Measurements from ENCODE around the gene DOCK4.

Gene DOCK4

DNA sequence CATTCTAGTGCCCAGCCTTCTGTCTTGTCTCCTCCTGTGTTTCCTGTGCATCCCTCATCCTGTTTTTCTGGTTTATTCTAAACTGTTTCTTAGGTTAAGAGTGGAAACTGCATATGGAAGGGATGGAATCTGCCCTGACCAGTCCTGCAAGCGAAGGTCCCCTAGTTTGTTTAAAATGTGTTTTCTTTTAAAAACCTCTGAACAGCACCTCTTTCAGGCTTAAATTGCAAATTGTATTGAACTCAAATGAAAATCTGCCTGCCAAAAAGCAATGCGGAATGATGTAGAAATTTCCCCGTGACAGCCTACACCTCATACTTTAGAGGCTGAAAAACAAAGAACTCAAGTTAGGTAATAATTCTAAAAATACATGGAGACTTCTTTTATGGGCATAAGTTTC lies 421.1 kb downstream of the DOCK4 start:
- FAIRE-seq, result no peak

DNA sequence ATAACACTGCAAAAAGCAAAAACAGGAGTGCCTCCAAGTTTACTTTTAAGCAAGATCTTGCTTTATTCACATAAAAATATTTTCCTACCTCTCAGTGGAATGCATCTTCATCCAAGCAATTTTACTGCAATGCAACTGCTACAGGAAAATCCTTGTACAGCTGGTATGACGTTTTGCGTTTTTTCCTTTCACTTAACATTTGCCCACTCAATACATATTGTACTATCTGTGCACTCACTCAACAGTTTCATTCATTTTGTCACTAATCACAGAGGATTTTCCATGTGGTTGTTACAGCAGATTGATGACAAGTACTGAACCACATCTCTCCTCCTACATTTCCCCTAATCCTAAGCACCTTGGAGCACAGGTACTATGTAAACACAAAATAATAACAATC lies 421.9 kb downstream of the DOCK4 start:
- FAIRE-seq, result no peak

DNA sequence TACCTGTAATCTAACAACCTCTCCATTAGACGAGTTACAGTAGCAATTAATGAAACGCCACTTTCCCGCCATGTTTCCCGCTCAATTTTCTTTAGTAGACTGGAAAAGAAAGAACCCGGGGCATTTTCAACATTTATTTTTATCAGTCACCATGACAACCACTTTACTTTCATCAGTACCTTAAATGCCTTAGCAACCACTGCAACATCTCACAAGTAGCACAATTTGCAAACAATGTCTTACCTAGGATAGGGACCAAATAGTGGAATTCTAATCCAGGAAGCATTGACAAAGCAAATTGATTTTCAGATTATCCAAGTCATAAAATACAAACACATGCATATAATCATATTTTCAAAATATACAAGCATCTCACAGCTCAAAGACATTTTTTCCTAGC lies 422.3 kb downstream of the DOCK4 start:
- no peak for FAIRE-seq

DNA sequence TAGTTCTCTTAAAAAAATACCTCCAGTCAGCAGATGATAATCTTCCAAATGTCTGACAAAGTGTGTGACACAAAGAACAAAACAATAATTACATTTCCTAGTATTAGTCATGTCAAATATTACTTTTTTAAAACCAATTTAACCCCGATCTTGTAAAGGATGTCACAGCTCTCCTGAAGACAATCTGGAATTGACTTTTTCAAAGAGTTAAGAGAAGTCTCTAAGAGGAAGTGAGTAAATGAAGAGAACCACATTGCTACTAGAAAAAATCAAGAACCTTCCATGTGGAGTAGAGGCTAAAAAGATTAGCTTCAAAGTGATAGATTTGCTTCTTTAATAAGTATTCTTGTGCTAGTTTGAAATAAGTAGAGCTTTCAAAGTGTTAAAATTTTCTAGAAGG lies 425.7 kb downstream of the DOCK4 start:
- FAIRE-seq, result no peak

DNA sequence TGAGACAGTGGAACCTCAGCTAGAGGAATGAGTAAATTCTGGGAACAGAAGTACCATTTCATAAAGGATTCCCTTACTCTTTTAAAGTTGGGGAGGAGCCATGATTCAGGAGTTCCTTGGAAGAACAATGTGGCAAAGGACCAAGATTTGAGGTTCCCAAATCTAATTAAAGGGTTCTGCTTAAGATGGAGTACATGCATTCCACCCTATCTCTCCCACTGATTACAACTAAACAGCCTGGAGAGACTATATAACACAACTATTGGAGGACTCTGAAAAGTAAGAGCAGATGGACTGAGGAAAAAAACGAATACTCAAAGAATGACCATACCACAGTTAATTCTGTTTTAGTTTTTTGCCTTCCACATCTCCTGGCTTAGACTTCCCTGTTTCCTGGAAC lies 431.0 kb downstream of the DOCK4 start:
- no peak for FAIRE-seq

DNA sequence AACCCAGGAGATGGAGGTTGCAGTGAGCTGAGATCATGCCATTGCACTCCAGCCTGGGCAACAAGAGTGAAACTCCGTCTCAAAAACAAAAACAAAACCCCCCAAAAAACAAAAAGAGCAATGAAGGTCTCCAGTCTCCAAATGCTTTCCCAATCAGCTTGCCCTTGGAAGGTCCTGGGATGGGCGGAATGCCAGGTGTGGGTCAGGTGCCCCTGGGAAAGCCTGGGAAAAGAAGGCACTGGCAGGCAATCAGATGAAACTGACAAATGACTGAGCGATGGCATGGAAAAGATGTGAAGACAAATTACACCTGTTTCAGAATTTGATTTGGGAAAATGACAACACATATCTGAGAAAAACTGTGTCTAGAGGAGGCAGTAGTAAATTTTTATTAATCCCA lies 433.5 kb downstream of the DOCK4 start:
- no peak for FAIRE-seq

DNA sequence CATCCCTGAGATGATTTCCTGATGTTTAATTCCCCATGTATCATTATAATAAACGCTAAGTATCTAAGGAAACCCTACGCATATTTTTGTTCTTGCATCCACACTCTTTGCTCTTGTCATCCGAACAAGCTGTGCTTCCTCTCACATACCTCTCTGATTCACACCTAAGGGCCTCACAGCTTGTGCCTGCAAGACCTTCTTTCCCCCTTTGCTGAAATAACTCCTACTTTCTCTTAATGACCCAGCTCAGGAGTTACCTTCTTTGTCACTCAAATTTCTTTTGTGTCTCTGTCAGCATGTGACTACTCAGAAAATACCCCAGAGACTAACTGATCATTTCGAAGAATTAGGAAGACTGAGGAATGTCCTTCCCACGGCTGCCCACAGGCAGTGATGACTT lies 434.6 kb downstream of the DOCK4 start:
- FAIRE-seq, result no peak

DNA sequence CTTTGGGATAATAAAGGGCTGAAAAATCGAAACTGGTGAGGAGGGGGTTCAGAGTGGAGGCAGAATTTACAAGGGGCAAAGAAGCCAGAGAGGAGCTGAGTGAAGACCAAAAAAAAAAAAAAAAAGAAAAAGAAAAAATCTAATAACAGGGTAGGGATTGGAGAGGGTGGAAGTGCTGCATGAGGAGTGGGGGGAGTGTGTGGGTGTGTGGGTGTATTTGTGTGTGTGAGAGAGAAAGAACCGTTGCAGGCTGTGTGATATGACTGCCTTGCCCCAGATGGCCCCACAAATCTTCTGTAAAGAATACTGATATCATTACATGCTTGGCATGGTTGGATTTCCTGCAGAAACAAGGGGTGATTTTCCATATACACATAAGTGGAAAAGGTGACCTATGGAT lies 436.1 kb downstream of the DOCK4 start:
- FAIRE-seq, result no peak

DNA sequence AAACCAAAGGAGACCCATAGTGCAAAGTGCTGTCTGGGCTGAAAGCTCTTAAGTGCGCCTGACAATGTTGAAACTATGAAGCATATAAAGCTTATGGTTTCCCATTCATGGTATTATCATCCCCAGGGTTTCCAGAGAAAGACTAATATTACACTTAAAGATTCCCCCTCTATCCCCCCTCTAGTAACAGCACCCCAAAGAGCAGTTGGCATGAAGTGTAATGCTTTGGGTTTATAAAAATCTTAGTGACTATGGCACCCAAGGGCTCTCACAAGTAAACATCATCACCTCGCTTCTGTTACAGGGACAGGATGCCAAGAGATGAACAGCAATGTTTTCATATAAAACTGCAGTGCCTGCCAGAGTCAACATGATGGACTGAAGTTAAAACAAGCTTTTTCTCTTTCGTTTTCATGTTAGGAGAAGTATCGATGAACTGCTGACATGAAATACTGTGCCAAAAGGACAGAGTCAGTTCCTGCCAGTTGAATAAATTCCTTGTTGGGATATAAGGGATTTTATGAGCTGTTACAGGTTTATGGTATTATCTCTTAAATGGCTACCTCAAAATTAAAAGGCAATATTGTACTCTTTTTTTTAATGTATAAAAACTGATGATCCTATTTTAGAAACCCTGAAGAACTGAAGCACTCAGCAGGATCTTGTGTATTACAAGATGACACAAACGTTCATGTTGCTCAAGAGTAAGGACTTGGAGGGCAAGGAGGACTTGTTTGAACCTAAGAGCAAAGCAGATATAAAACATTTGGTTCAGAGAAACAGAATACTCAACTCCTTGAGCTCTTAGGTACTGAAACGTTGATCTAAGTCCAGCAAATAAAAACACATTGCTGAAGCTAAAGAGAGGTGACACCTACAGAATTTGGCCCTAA lies 440.2 kb downstream of the DOCK4 start:
- FAIRE-seq, result no peak

DNA sequence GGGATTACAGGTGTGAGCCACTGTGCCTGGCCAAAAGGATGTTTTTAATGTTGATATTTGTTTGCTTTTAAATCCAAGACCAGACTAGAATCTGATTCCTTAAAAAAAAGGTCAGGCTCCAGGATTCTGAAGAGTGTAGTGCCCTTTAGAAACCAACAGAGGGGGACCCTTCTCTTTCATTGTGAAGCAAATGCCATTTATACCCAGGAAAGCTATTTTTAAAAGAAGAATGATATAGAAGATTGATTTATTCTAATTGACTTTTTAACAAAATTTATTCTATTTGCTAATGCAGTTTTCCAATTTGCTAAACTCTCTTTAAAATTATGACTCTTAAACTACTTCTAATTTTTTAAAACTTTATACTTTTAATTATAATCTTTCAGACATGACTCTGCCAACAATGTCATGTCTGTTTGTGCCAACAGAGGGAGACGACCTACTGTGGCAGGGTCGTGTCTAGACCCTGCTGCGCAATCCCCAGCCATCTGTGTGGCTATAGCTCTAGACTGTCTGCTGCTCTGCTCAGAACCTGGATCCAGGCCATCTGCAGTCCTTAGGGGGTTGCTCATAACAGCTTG lies 442.9 kb downstream of the DOCK4 start:
- peak; percentile 91 for FAIRE-seq

DNA sequence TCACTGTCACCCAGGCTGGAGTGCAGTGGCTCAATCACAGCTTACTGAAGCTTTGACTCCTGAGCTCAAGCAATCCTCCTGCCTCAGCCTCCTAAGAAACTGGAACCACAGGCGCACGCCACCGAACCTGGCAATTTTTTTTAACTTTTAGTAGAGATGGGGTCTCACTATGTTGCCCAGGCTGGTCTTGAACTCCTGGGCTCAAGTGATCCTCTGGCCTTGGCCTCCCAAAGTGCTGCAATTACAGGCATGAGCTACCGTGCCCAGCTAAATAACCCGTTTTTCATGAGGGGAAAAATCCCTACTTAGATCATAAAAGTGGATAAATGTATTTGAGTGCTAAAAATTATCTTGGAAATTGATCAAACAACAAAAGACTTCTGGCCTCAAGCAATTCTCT lies 443.4 kb downstream of the DOCK4 start:
- FAIRE-seq, result no peak

DNA sequence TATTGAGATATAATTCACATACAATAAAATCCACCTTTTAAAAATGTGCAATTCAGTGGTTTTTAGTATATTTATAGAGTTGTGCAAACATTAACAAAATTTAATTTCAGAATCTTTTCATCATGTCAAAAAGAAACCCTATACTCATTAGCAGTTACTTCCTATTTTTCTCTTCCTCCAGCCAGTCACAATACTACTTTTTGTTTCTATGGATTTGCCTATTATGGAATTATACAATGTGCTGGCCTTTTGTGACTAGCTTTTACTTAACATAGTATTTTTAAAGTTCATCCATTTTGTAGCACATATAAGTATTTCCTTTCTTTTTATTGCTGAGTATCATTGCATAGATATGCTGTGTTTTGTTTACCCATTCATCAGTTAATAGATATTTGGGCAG lies 444.0 kb downstream of the DOCK4 start:
- FAIRE-seq, result no peak

DNA sequence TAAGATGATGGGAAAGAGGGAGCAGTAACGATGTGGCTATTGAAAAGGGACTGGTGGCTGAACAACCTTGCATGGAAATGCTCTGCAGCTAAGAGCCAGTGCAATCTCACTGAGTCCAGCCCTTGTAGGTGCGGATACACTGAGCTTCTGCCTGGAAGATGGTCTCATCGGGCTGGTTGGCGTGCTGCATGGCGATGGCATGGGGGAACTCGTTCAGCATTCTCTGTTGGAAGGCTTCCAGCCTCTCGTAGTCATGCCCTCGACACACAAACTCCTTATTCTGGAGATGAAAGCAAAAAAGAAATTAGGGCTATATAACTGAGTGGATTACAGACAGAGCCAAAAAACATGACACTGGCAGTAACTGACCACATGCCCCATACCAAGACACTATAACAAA lies 446.2 kb downstream of the DOCK4 start:
- FAIRE-seq, result no peak

DNA sequence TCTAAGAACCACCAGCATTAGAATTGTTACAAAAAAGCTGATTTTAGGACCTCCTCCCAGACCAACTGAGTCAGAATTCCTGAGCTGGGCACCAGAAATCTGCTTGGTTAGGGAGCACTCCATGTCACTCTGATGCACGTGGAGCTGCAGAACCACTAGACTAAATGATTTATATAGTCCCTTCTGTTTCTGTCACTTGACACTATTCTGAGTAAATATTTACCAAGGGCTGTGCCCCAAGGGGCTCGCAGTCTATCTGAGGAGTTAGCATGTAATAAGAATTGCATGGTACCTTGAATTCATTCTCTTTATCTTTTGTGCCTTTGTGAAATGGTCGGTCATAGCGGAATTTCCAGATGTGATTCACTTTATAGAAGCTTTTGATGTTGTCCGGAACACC lies 447.9 kb downstream of the DOCK4 start:
- FAIRE-seq, result no peak

DNA sequence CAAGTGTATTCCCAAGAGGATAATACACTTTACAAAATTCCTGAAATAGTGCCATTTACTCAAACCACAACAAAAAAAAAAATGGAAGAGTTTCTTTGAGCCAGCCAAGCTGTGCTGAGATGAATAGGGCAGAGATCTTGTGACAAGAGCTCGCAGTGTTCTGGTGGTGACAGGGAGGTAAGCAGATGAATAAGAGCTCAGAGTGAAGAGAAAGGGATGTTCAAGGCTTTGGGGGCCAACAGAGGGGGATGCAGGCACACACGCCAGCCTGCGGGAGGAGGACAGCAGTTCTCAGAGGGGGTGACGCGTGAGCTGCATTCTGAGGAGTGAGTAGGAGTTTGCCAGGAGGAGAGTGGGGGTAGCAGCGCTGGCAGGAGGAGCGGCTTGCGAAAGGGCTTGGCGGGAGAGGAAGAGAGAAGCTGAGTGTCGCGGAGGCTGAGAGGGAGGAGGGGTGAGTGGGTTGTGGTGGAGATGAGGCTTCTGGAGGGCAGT lies 449.5 kb downstream of the DOCK4 start:
- FAIRE-seq, result no peak

DNA sequence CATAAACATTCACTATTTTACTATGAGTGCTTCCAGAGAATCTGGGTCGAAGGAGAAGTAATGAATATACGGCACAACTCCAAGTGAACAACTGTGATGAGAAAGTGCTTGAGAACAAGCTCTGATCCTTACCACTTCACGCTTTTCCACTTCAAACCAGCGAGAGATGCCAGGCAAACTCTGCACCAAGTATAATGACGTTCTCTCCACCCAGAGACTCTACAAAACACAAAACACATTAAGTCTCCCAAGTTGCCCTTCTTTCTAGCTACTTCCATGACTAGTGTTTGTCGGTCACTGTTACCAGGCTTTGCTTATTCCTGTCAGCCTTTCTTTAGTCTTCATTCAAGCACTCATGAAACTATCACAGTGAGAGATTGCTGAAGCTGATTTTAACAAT lies 450.8 kb downstream of the DOCK4 start:
- no peak for FAIRE-seq

DNA sequence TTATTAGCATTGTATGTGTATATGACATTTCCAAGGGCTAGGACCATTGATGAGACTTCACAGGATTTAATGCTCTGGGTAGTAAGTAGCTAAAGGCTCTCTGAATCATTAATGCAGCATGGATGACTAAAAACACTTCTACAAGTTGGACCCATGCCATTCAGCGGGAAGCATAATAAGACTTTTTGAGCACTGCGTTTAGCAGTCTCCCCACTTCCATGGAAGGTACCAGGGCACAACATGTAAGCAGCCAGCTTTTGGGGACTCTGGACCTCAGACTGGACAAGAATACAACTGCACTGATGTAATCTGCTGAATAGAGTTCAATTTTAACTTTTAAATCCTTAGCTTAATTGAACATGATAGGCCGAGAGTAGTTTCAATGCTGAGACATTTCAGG lies 452.2 kb downstream of the DOCK4 start:
- FAIRE-seq, result no peak

DNA sequence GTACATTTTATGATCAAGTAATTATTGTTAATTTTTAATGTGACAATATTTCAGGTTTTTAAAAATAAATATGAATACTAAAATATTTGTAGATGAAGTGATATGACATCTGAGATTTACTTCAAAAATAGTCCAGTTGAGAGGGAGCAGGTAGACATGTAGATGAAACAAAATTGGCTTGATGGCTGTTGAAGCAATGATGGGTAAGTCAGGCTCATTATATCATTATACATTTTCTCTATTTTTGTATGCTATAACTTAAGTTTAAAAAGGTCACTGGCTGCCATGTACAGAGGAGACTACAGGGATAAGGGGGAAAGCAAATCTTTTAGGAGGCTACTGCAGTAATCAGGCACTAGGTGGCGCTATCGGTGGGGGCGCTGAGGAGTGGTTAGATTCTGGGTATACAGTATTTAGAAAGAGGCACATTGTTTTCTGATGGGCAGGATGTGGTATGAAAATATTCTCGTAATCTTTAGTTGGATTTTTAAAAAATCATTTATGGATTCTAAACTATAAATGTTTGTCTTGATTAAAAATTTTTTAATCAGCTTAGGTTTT lies 454.1 kb downstream of the DOCK4 start:
- no peak for FAIRE-seq

DNA sequence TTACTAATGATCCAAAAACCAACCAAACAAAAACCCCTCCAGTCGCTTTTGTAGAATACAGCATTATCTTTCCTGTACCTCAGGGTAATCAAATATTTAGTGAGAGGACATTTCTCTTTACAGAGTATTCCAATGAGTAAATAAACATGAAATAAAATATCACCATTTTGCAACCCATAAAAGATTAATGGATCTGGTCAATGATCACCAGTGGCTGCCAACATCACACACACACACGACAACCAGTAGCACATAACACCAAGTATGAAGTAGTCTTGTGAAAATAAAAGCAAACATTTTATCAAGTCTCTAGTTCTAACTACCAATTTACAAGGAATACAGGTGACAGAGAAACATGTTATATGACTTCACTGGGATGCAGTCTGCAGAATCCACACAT lies 455.3 kb downstream of the DOCK4 start:
- FAIRE-seq, result no peak

DNA sequence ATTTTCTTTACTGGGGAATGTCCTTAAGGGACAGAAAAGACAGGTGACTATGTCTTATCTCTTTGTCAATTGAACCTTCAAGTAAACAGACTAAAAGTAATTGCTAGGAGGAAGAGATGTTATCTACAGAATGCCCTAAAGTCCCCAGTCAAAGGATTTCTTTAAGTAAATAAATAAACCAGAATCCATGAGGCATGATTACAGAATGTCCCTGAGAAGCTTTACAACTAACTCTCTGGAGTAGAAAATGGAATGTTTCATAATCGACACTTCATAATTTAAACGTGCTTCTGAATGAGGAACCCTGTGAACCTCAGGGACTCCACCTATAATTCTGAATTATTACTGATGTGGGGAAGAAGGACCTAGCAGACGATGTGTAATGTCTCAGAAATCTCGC lies 456.0 kb downstream of the DOCK4 start:
- no peak for FAIRE-seq

DNA sequence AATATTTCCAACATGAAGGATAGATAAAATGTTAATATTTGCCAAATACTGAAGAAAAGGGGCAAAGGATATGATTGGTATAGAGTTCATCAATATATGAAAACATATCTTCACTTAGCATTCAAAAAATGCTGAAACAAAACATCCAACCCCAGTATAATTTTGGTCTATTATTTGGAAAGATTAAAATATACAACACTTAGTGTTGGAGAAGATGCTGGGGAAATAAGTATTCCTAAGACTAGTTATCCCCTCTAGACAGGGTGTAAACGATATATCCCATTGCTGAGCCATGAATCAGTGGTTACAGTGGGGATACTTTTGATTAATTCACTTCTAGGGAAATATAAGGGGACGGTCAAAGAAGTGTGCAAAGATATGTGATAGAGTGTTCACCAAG lies 456.6 kb downstream of the DOCK4 start:
- FAIRE-seq, result no peak

DNA sequence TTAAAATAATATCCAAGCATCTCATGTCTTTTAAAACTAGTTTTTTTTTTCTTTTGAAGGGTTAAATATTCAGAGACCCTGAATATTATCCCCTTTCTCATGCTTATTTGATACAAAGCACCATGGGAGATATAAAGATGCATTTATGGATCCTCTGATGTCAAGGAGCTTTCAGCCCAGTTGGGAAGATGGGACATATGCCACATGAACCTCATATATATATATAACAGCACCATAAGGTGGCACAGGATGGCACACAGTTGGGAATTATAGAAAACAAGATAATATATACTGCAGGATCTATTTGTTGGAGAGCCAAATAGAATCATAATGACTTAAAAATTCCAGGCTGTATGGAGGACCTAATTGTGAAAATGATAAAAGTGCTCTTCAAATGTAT lies 458.5 kb downstream of the DOCK4 start:
- FAIRE-seq, result no peak

DNA sequence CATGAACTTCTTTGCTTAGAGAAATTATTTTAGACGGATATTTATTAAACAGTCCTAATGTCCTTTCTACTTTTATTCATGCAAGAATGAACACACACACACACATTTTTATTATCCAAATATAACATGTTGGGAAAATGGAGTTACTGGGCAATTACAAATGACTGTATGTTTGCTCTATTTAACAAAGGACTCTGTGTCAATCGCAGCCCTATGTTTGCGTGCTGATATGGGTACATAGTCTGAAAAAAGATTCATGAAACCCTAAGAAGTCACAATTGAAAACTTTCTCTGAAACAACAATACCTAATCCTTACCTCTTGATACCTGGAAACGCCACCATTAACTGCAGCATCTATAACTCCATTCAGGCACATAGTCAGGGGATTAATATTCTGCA lies 459.2 kb downstream of the DOCK4 start:
- no peak for FAIRE-seq

DNA sequence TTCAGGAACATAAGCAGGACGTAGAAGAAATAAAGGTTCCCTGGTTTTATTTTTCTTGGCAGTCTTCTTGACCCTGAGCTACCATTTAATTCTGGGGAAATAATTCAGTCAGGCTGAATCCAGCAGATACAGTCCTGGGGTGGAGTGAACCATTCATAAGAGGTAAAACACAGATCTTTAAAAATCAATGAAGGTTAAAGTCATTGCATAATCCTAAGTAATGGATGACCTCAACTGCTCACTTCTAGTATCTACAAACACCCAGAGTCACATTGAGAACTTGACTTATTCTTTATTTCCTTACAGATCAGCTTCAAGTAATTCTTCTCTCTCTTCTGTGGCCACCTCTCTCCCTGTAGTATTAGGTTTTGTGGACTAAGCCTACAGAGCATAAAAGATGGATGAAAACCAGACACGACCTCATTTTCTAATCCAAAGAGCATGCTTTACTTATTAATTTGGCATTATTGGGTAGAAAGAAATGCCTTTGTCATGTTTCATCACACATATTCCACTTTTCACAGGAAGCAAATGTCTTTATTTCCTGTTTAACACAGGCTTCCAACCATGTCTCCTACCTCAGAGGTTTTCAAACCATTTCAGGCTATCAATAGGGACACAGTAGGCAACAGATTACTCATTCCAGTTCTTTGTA lies 461.6 kb downstream of the DOCK4 start:
- FAIRE-seq, result no peak
